ENCODE results near the gene FMN1.

Gene FMN1

GRCh38 chr15:32799936-32800535 is 394.5 kb downstream of the FMN1 start:
- no peak for DNase-seq

- no peak for DNase-seq
These were observed 397.7 kb downstream of the FMN1 start for GRCh38 chr15:32796856-32797255.

GRCh38 chr15:32794973-32795372 is 399.5 kb downstream of the FMN1 start:
- no peak for DNase-seq

- no peak for DNase-seq
These were observed 402.1 kb downstream of the FMN1 start for GRCh38 chr15:32792436-32792835.

GRCh38 chr15:32790352-32790999 is 404.0 kb downstream of the FMN1 start:
- no peak for DNase-seq

GRCh38 chr15:32787949-32788348 is 406.6 kb downstream of the FMN1 start:
- DNase-seq, result no peak

GRCh38 chr15:32786906-32787305 is 407.6 kb downstream of the FMN1 start:
- no peak for DNase-seq

- no peak for DNase-seq
These were observed 409.9 kb downstream of the FMN1 start for GRCh38 chr15:32784581-32784980.

- no peak for DNase-seq
These were observed 412.7 kb downstream of the FMN1 start for GRCh38 chr15:32781781-32782180.

- DNase-seq, result no peak
These were observed 415.9 kb downstream of the FMN1 start for GRCh38 chr15:32778391-32779176.

GRCh38 chr15:32775103-32775502 is 419.4 kb downstream of the FMN1 start:
- no peak for DNase-seq

- no peak for DNase-seq
These were observed 420.5 kb downstream of the FMN1 start for GRCh38 chr15:32774022-32774421.

- no peak for DNase-seq
These were observed 427.3 kb downstream of the FMN1 start for GRCh38 chr15:32767236-32767635.

GRCh38 chr15:32766101-32766500 is 428.4 kb downstream of the FMN1 start:
- DNase-seq, result no peak

GRCh38 chr15:32765236-32765635 is 429.3 kb downstream of the FMN1 start:
- no peak for DNase-seq

GRCh38 chr15:32763295-32763694 is 431.2 kb downstream of the FMN1 start:
- DNase-seq, result no peak

- DNase-seq, result no peak
These were observed 437.1 kb downstream of the FMN1 start for GRCh38 chr15:32757426-32757825.

- DNase-seq, result no peak
These were observed 443.5 kb downstream of the FMN1 start for GRCh38 chr15:32750979-32751378.

- no peak for DNase-seq
These were observed 446.6 kb downstream of the FMN1 start for GRCh38 chr15:32747921-32748342.

- DNase-seq, result no peak
These were observed 448.2 kb downstream of the FMN1 start for GRCh38 chr15:32746116-32746857.

- DNase-seq, result no peak
These were observed 450.9 kb downstream of the FMN1 start for GRCh38 chr15:32743411-32744140.

GRCh38 chr15:32739522-32740063 is 454.9 kb downstream of the FMN1 start:
- DNase-seq, result no peak
